ENCODE measurements around the gene UROC1.

GRCh38 chr3:126547721-126548120, 30.1 kb upstream of the UROC1 start:
- TF ChIP-seq EP300 (IDR thresholded peaks at IDR 0.05) (no peak), CTCF (IDR thresholded peaks at IDR 0.05) (no peak)
